Endothelial cell of umbilical vein (primary cell): Measurements from ENCODE around the gene OGFRL1. TPM values are rescaled to one million over a fixed set of nuclear protein-coding genes. Genes with fewer than 3 reads are reported as not detected.

Experiments used
- BruUV-seq: library from RNA; stranded (reverse); fragments of 400-500 nt; replicated peaks from 2 replicates; lab custom pipeline; 2021; lab: Mats Ljungman, UMichigan
- CTCF ChIA-PET: fragments of 300-600, 350-600 bp; sonication (Branson Sonifier 250); formaldehyde crosslinking; loops from one replicate; lab custom pipeline; 2021; ENCODE audit warnings: antibody characterized with exemption, inconsistent platforms; lab: Charles Lee
- POLR2A ChIA-PET: fragments of 300-600, 350-600 bp; sonication (Branson Sonifier 250); formaldehyde crosslinking; loops from one replicate; lab custom pipeline; 2021; ENCODE audit warnings: antibody characterized with exemption, inconsistent platforms; lab: Charles Lee
- DNase-seq: peaks from one replicate; pipeline ENCODE4 v3.0.0-alpha.2; 2011; ENCODE audit warnings: low read depth, low spot score
- FAIRE-seq: peaks from 2 replicates; lab custom pipeline; 2011; peaks lifted over from hg19 to GRCh38; lab: Jason Lieb, UNC
- H2AFZ ChIP-seq: 2 replicates; pipeline ENCODE4 v1.6.0; 2012; ENCODE audit warnings: low read depth, low read length, control low read depth, inconsistent platforms
- H3K27ac ChIP-seq: 2 replicates; pipeline ENCODE4 v1.5.1; 2011; ENCODE audit warnings: low read depth, mild to moderate bottlenecking, control low read depth, low read length, moderate library complexity; ENCODE audit not compliant: insufficient read depth
- H3K27me3 ChIP-seq, 2 experiments: 2 replicates each; pipeline versions ENCODE4 v1.6.0 to v1.6.1; 2011; ENCODE audit warnings: low read length in 2 of 2, mixed read lengths in 1 of 2; ENCODE audit not compliant: control insufficient read depth in 2 of 2, insufficient read depth in 2 of 2
- H3K36me3 ChIP-seq, 2 experiments: 2 replicates in 1 of 2; 3 replicates in 1 of 2; pipeline ENCODE4 v1.5.1; 2011; ENCODE audit warnings: low read length in 2 of 2, mild to moderate bottlenecking in 1 of 2, moderate library complexity in 1 of 2; ENCODE audit not compliant: control insufficient read depth in 2 of 2, insufficient read depth in 2 of 2; ENCODE audit errors: extremely low read depth in 1 of 2
- H3K4me1 ChIP-seq: 3 replicates; pipeline ENCODE4 v1.5.1; 2011; ENCODE audit warnings: mild to moderate bottlenecking, low read length; ENCODE audit not compliant: control insufficient read depth, insufficient read depth; ENCODE audit errors: extremely low read depth
- H3K4me2 ChIP-seq: 2 replicates; pipeline ENCODE4 v1.6.1; 2011; ENCODE audit warnings: low read length, control low read depth, mixed read lengths; ENCODE audit not compliant: insufficient read depth
- H3K4me3 ChIP-seq, 3 experiments: fragments of 200-600 bp in 1 of 3; sonication (generic), shearing (Covaris generic) in 1 of 3; replicated peaks in 1 of 3; 2 replicates each; pipeline ENCODE4 v1.5.1; 2011 to 2016; ENCODE audit warnings: control low read depth in 3 of 3, low read length in 3 of 3, mild to moderate bottlenecking in 2 of 3, inconsistent platforms in 1 of 3, low read depth in 1 of 3, moderate library complexity in 1 of 3; ENCODE audit not compliant: insufficient read depth in 1 of 3
- H3K79me2 ChIP-seq: 2 replicates; pipeline ENCODE4 v1.6.0; 2012; ENCODE audit warnings: low read length, inconsistent platforms; ENCODE audit not compliant: control insufficient read depth, insufficient read depth
- H3K9ac ChIP-seq: replicated peaks from 2 replicates; pipeline ENCODE3; 2011; ENCODE audit warnings: low read length, control low read depth; ENCODE audit not compliant: insufficient read depth; ENCODE audit errors: extremely low read depth
- H3K9me1 ChIP-seq: replicated peaks from 3 replicates; pipeline ENCODE4 v1.6.0; 2011; ENCODE audit warnings: mild to moderate bottlenecking, low read length; ENCODE audit not compliant: control insufficient read depth, insufficient read depth; ENCODE audit errors: extremely low read depth
- H3K9me3 ChIP-seq: replicated peaks from 2 replicates; pipeline ENCODE4 v1.5.1; 2012; ENCODE audit warnings: low read length, inconsistent platforms; ENCODE audit not compliant: control insufficient read depth, insufficient read depth
- H4K20me1 ChIP-seq: replicated peaks from 2 replicates; pipeline ENCODE3; 2011; ENCODE audit warnings: mild to moderate bottlenecking, low read length; ENCODE audit not compliant: control insufficient read depth, insufficient read depth; ENCODE audit errors: extremely low read depth
- EZH2 ChIP-seq: IDR thresholded peaks from 2 replicates; pipeline ENCODE4 v1.6.1; 2012; ENCODE audit warnings: borderline replicate concordance, low read depth, mild to moderate bottlenecking, moderate library complexity, low read length, inconsistent platforms; ENCODE audit not compliant: severe bottlenecking
- FOS ChIP-seq: IDR thresholded peaks from 2 replicates; pipeline ENCODE4 v1.6.1; 2011; ENCODE audit warnings: mild to moderate bottlenecking, low read length, moderate library complexity, borderline replicate concordance; ENCODE audit not compliant: insufficient read depth
- GATA2 ChIP-seq: IDR thresholded peaks from 2 replicates; pipeline ENCODE4 v1.7.0; 2011; ENCODE audit warnings: low read depth, mild to moderate bottlenecking, moderate library complexity, mixed read lengths, low read length; ENCODE audit not compliant: insufficient read length, insufficient read depth
- JUN ChIP-seq: IDR thresholded peaks from 2 replicates; pipeline ENCODE4 v1.6.1; 2011; ENCODE audit warnings: borderline replicate concordance, low read depth; ENCODE audit not compliant: insufficient read length, insufficient read depth
- MYC ChIP-seq: IDR thresholded peaks from one replicate; pipeline ENCODE4 v1.6.1; 2011; ENCODE audit warnings: mild to moderate bottlenecking, low read depth, low read length
- POLR2A ChIP-seq: IDR thresholded peaks from 2 replicates; pipeline ENCODE4 v1.6.1; 2012; ENCODE audit warnings: low read depth, mild to moderate bottlenecking, control low read depth, low read length
- POLR2AphosphoS5 ChIP-seq: IDR thresholded peaks from 2 replicates; pipeline ENCODE4 v1.6.1; 2012; ENCODE audit warnings: low read depth, mild to moderate bottlenecking, control low read depth, low read length, moderate library complexity; ENCODE audit not compliant: insufficient read depth
- dilution Hi-C: fragments of 300-500 bp; cut with MboI; formaldehyde crosslinking; loops from one replicate; pipeline ENCODE4 v1.15.0; 2019; ENCODE audit warnings: low sequenced_read_pairs; ENCODE audit not compliant: extremely low pct_ligation_motif_present
- intact Hi-C: fragments of 100-400 bp; cut with micrococcal nuclease; formaldehyde crosslinking; loops from one replicate; pipeline ENCODE4 v1.10.0; 2022
- polyA plus RNA-seq, 4 experiments: library from polyadenylated mRNA; depleted of rRNA in 3 of 4; stranded (reverse) in 3 of 4; unstranded in 1 of 4; fragments of >200 nt; gene quantifications; 2 replicates each; pipeline versions ENCODE4 v1.2.1 to v1.2.3, GENCODE V29; 2011 to 2012; ENCODE audit warnings: missing spikeins in 1 of 4
- total RNA-seq: library from RNA; stranded (reverse); gene quantifications from 2 replicates; pipeline ENCODE4 v1.2.3, GENCODE V29; 2021
- TF ChIP-seq, protein P1 (sequence below), 2 donors: IDR thresholded peaks; 1 replicate in 1 of 2; 2 replicates in 1 of 2; pipeline ENCODE4 v1.5.1; 2011; ENCODE audit warnings: low read length in 2 of 2, mild to moderate bottlenecking in 2 of 2, moderate library complexity in 2 of 2, control low read depth in 1 of 2, inconsistent platforms in 1 of 2, low read depth in 1 of 2; ENCODE audit not compliant: insufficient read depth in 1 of 2; ENCODE audit errors: extremely low read depth in 1 of 2
- TF ChIP-seq, protein P2 (sequence below): IDR thresholded peaks from 2 replicates; pipeline ENCODE4 v1.6.1; 2011; ENCODE audit not compliant: insufficient read depth, insufficient read length

Gene OGFRL1
- total and polyA plus RNA-seq, 2 donors (not counting 3 experiments of a cell fraction or from before 2014, with no cell fraction given): 3.4 to 19.4 TPM

DNA sequence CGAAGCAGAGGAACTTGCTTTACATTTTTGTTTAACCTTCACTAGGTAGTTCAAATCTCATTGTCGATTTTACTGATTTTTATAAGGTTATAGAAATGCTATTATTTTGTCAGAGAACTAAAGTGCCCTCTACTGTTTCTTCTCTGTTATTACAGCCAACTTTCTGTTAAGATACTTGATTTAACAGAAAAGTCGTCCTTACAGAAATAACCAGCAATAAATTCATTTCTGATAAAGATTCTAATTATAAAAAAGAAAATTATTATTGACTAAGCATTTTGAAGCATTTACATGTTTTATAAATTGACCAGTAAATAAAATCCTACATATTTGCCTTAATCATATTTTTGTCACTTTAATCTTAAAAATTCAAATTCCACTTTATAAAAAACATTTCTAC lies 60.8 kb downstream of the OGFRL1 start:
- POLR2A ChIA-PET: no interaction called here
- CTCF ChIA-PET: interaction anchor here (0.9 to 2.9 kb wide), 9 partner anchors 7 to 241 kb away, joined by 3 to 98 read pairs (median 10); partner anchors contain the start of gene OGFRL1
- H3K27ac ChIP-seq: no peak overlapping the region
- H3K9ac ChIP-seq: no peak overlapping the region
- dilution Hi-C loops: no loop called here
- FAIRE-seq: peak; percentile 57
- TF ChIP-seq JUN (no peak), POLR2A (no peak)
- TF ChIP-seq, protein P1, sequence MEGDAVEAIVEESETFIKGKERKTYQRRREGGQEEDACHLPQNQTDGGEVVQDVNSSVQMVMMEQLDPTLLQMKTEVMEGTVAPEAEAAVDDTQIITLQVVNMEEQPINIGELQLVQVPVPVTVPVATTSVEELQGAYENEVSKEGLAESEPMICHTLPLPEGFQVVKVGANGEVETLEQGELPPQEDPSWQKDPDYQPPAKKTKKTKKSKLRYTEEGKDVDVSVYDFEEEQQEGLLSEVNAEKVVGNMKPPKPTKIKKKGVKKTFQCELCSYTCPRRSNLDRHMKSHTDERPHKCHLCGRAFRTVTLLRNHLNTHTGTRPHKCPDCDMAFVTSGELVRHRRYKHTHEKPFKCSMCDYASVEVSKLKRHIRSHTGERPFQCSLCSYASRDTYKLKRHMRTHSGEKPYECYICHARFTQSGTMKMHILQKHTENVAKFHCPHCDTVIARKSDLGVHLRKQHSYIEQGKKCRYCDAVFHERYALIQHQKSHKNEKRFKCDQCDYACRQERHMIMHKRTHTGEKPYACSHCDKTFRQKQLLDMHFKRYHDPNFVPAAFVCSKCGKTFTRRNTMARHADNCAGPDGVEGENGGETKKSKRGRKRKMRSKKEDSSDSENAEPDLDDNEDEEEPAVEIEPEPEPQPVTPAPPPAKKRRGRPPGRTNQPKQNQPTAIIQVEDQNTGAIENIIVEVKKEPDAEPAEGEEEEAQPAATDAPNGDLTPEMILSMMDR (IDR thresholded peaks at IDR 0.05; ENCODE audit: extremely low read depth in 1 of 2, insufficient read depth in 1 of 2, low read depth in 1 of 2, low read length in 2 of 2): peak; percentile 37 to 41
- no peak overlapping the region for H3K4me2 ChIP-seq
- no peaks in the 10 kb centered on the region for H3K4me1 ChIP-seq
- intact Hi-C loops: loop anchor here (1.0 to 10.0 kb wide), 3 partner anchors 159 to 395 kb away; partner anchors contain the start of gene B3GAT2
- H3K4me3 ChIP-seq: no peak overlapping the region
- H3K79me2 ChIP-seq: no peaks in the 10 kb centered on the region
- H2AFZ ChIP-seq: no peak overlapping the region
- no peaks in the 10 kb centered on the region for H4K20me1 ChIP-seq
- H3K36me3 ChIP-seq: no peaks in the 10 kb centered on the region
- H3K9me1 ChIP-seq: no peaks in the 10 kb centered on the region
- DNase-seq: peak; percentile 53
- BruUV-seq: no TSS peak
- H3K9me3 ChIP-seq: no peaks in the 10 kb centered on the region
- H3K27me3 ChIP-seq: no peaks in the 10 kb centered on the region

DNA sequence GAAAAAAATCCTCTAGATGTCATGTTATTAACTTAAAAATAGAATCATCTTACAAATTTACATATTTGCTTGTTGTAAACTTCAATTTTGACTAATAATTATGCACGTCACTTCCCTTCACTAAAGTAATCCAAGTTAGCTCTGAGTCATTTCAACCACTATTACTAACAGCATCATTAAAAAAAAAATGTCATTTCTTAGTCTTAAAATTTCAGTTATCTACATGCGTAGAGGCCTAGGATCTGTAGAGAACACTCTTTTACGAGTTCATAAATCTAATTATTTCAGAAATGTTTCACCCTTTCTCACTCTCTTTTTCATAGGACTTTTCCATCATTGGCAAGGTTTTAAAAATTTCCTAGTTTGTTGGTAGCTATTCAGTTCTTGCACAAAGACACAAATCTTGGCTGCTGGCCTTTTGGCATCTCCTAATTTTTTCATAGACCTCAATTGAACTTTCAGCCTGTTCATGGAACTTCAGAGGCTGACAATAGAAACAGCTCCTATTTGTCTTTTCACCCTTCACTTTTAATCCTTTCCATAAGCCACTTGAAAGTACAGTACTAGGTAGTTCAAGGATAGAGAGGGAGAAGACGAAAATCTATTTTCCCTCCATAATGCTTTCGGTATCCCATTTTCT lies 61.5 kb downstream of the OGFRL1 start:
- Histone ChIP-seq H3K79me2 (no peaks in the 10 kb centered on the region), H3K4me1 (no peaks in the 10 kb centered on the region), H3K27ac (no peak overlapping the region), H3K9me3 (no peaks in the 10 kb centered on the region), H3K4me3 (no peak overlapping the region), H3K27me3 (no peaks in the 10 kb centered on the region), H3K9ac (no peak overlapping the region), H4K20me1 (no peaks in the 10 kb centered on the region), H3K4me2 (no peak overlapping the region), H2AFZ (no peak overlapping the region), H3K36me3 (no peaks in the 10 kb centered on the region), H3K9me1 (no peaks in the 10 kb centered on the region)
- CTCF ChIA-PET: interaction anchor here (0.7 to 2.9 kb wide), 16 partner anchors 8 to 242 kb away, joined by 3 to 98 read pairs (median 4); partner anchors contain the start of gene OGFRL1
- DNase-seq: peak; percentile 29
- POLR2A ChIA-PET: no interaction called here
- BruUV-seq: no TSS peak
- TF ChIP-seq, protein P2, sequence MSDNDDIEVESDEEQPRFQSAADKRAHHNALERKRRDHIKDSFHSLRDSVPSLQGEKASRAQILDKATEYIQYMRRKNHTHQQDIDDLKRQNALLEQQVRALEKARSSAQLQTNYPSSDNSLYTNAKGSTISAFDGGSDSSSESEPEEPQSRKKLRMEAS: no peak
- no peak for TF ChIP-seq MYC
- TF ChIP-seq POLR2A: no peak
- no peak for TF ChIP-seq POLR2AphosphoS5
- TF ChIP-seq, protein P1 (IDR thresholded peaks at IDR 0.05; ENCODE audit: extremely low read depth in 1 of 2, insufficient read depth in 1 of 2, low read depth in 1 of 2, low read length in 2 of 2): no peak
- TF ChIP-seq JUN: peak; percentile 3
- TF ChIP-seq FOS: peak; percentile 52
- TF ChIP-seq GATA2: no peak
- TF ChIP-seq EZH2: no peak
- intact Hi-C loops: loop anchor here (1.0 to 10.0 kb wide), 5 partner anchors 62 to 645 kb away; partner anchors contain the start of genes B3GAT2 and OGFRL1
- no peak for FAIRE-seq
- dilution Hi-C loops: no loop called here
